ENCODE results near the gene CCDC40.

CCDC40 gene

GRCh38 chr17:80070375-80071115, 34.1 kb downstream of the CCDC40 start:
- Histone ChIP-seq H3K27ac (ENCODE audit: low read depth, low read length, severe bottlenecking) (no peak overlapping the region), H3K9me3 (ENCODE audit: control insufficient read depth, low read length) (no peaks in the 10 kb centered on the region), H3K4me3 (ENCODE audit: extremely low read depth, insufficient read depth, low read length, poor library complexity, severe bottlenecking) (no peak overlapping the region), H3K36me3 (ENCODE audit: control insufficient read depth, insufficient read depth, low read length) (no peaks in the 10 kb centered on the region), H3K4me1 (ENCODE audit: control insufficient read depth, insufficient read depth, low read length, poor library complexity, severe bottlenecking) (peaks cover 9% of the 10 kb centered on the region)
- 91 to 95% methylated on average over 14 of the region's 15 CpGs for WGBS, 2 experiments (ENCODE audit: insufficient coverage in 2 of 2)

DNA sequence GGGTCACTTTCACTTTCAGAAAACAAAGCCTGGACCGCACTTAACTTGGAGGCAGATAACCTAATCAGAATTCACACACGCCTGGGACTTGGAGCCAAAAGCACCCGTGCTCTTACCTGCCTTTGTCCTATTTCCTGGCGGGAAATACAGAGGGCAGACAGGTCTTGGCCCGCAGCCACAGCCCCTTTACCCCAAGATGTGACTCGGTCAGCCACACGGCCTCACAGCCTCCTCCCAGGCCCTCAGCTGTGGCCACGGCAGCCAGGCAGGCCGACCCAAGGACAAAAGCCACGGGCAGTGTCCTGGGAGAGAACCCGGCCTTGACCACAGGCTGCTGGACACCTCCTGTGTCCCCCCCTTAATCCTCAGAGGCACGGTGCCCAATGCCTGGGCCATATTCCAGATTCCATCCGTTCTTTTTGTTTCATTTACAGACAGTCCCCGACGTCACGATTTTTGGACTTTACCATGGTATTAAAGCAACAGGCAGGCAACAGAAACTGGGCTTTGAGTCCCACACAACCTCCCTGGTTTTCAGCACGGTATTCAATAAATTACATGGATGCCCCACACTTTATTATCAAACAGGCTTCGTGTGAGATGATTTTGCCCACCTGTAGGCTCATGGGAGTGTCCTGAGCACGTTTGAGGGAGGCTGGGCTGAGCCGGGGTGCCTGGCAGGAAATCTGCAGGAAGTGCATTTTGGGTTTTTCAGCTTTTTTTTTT, 34.8 kb downstream of the CCDC40 start:
- Histone ChIP-seq H3K36me3 (ENCODE audit: control insufficient read depth, insufficient read depth, low read length) (no peaks in the 10 kb centered on the region), H3K4me3 (ENCODE audit: extremely low read depth, insufficient read depth, low read length, poor library complexity, severe bottlenecking) (no peak overlapping the region), H3K4me1 (ENCODE audit: control insufficient read depth, insufficient read depth, low read length, poor library complexity, severe bottlenecking) (peaks cover 9% of the 10 kb centered on the region), H3K9me3 (ENCODE audit: control insufficient read depth, low read length) (no peaks in the 10 kb centered on the region), H3K27ac (ENCODE audit: low read depth, low read length, severe bottlenecking) (no peak overlapping the region)
- WGBS, 2 experiments (ENCODE audit: insufficient coverage in 2 of 2) = 88 to 91% methylated on average over 17 to 19 of the region's 20 CpGs

- Histone ChIP-seq H3K27ac (ENCODE audit: low read depth, low read length, severe bottlenecking) (no peak overlapping the region), H3K36me3 (ENCODE audit: control insufficient read depth, insufficient read depth, low read length) (no peaks in the 10 kb centered on the region), H3K9me3 (ENCODE audit: control insufficient read depth, low read length) (no peaks in the 10 kb centered on the region), H3K4me1 (ENCODE audit: control insufficient read depth, insufficient read depth, low read length, poor library complexity, severe bottlenecking) (peaks cover 9% of the 10 kb centered on the region), H3K4me3 (ENCODE audit: extremely low read depth, insufficient read depth, low read length, poor library complexity, severe bottlenecking) (no peak overlapping the region)
- WGBS, 2 experiments (ENCODE audit: insufficient coverage in 2 of 2) = 98 to 100% methylated on average over 4 to 5 of the region's 6 CpGs
Measured at GRCh38 chr17:80072410-80072809, 36.0 kb downstream of the CCDC40 start.

DNA sequence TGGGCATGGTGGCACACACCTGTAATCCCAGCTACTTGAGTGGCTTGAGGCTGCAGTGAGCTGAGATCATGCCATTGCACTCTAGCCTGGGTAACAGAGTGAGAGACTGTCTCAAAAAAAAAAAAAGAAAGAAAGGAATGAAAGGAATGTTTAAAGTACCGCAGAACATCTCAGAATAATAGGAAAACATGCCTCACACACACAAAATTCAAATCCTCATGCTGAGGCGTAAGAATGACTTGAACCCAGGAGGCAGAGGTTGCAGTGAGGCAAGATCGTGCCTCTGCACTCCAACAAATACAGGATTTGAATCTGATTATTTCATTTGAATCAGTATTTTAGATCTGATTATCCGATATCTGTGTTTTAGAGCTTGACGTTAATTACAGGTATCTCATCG, 43.6 kb downstream of the CCDC40 start:
- no peak overlapping the region for H3K4me3 ChIP-seq (ENCODE audit: extremely low read depth, insufficient read depth, low read length, poor library complexity, severe bottlenecking)
- H3K36me3 ChIP-seq (ENCODE audit: control insufficient read depth, insufficient read depth, low read length) = no peaks in the 10 kb centered on the region
- H3K27ac ChIP-seq (ENCODE audit: low read depth, low read length, severe bottlenecking) = no peak overlapping the region
- no peaks in the 10 kb centered on the region for H3K9me3 ChIP-seq (ENCODE audit: control insufficient read depth, low read length)
- WGBS, 2 experiments (ENCODE audit: insufficient coverage in 2 of 2) = 91 to 92% methylated on average over 3 of the region's 6 CpGs
- H3K4me1 ChIP-seq (ENCODE audit: control insufficient read depth, insufficient read depth, low read length, poor library complexity, severe bottlenecking) = no peaks in the 10 kb centered on the region

DNA sequence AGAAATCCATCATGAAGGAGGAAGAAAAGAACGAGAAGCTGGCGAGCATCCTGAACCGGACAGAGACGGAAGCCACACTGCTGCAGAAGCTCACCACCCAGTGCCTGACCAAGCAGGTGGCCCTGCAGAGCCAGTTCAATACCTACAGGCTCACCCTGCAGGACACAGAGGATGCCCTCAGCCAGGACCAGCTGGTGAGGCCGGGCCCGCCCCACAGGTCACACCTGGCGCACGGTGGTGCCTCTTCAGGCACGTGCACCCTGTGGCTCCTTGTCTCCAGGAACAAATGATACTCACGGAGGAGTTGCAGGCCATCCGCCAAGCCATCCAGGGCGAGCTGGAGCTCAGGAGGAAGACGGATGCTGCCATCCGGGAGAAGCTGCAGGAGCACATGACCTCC, 45.2 kb downstream of the CCDC40 start:
- WGBS, 2 experiments (ENCODE audit: insufficient coverage in 2 of 2) = 90 to 91% methylated on average over 9 to 12 of the region's 14 CpGs
- H3K9me3 ChIP-seq (ENCODE audit: control insufficient read depth, low read length) = no peaks in the 10 kb centered on the region
- H3K4me1 ChIP-seq (ENCODE audit: control insufficient read depth, insufficient read depth, low read length, poor library complexity, severe bottlenecking) = no peaks in the 10 kb centered on the region
- no peaks in the 10 kb centered on the region for H3K36me3 ChIP-seq (ENCODE audit: control insufficient read depth, insufficient read depth, low read length)
- no peak overlapping the region for H3K4me3 ChIP-seq (ENCODE audit: extremely low read depth, insufficient read depth, low read length, poor library complexity, severe bottlenecking)
- no peak overlapping the region for H3K27ac ChIP-seq (ENCODE audit: low read depth, low read length, severe bottlenecking)

GRCh38 chr17:80082403-80083135, 46.1 kb downstream of the CCDC40 start:
- H3K9me3 ChIP-seq (ENCODE audit: control insufficient read depth, low read length) = no peaks in the 10 kb centered on the region
- no peak overlapping the region for H3K27ac ChIP-seq (ENCODE audit: low read depth, low read length, severe bottlenecking)
- WGBS, 2 experiments (ENCODE audit: insufficient coverage in 2 of 2) = 38 to 43% methylated on average over 13 to 14 of the region's 20 CpGs
- H3K4me1 ChIP-seq (ENCODE audit: control insufficient read depth, insufficient read depth, low read length, poor library complexity, severe bottlenecking) = no peaks in the 10 kb centered on the region
- H3K4me3 ChIP-seq (ENCODE audit: extremely low read depth, insufficient read depth, low read length, poor library complexity, severe bottlenecking) = no peak overlapping the region
- H3K36me3 ChIP-seq (ENCODE audit: control insufficient read depth, insufficient read depth, low read length) = no peaks in the 10 kb centered on the region

- Histone ChIP-seq H3K27ac (ENCODE audit: low read depth, low read length, severe bottlenecking) (no peak overlapping the region), H3K4me1 (ENCODE audit: control insufficient read depth, insufficient read depth, low read length, poor library complexity, severe bottlenecking) (no peaks in the 10 kb centered on the region), H3K36me3 (ENCODE audit: control insufficient read depth, insufficient read depth, low read length) (no peaks in the 10 kb centered on the region), H3K9me3 (ENCODE audit: control insufficient read depth, low read length) (no peaks in the 10 kb centered on the region), H3K4me3 (ENCODE audit: extremely low read depth, insufficient read depth, low read length, poor library complexity, severe bottlenecking) (no peak overlapping the region)
- WGBS, 2 experiments (ENCODE audit: insufficient coverage in 2 of 2) = 92% methylated on average over 10 of the region's 13 CpGs
Measured at GRCh38 chr17:80083136-80083661, 46.8 kb downstream of the CCDC40 start.

DNA sequence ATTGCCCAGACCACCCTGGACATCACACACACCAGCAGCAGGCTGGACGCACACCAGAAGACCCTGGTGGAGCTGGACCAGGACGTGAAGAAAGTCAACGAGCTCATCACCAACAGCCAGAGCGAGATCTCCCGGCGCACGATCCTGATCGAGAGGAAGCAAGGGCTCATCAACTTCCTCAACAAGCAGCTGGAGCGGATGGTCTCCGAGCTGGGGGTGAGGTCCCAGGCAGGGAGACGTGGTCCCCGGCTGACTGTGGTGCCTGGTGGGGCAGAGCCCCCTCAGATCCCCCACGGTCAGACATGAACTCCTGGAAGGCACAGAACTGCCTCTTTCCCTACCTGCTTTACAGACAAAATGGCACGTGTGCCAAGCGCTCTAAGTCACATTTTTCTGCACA, 48.3 kb downstream of the CCDC40 start:
- no peak overlapping the region for H3K4me3 ChIP-seq (ENCODE audit: extremely low read depth, insufficient read depth, low read length, poor library complexity, severe bottlenecking)
- 93 to 96% methylated on average over 10 to 15 of the region's 15 CpGs for WGBS, 2 experiments (ENCODE audit: insufficient coverage in 2 of 2)
- H3K4me1 ChIP-seq (ENCODE audit: control insufficient read depth, insufficient read depth, low read length, poor library complexity, severe bottlenecking) = no peaks in the 10 kb centered on the region
- H3K36me3 ChIP-seq (ENCODE audit: control insufficient read depth, insufficient read depth, low read length) = no peaks in the 10 kb centered on the region
- H3K27ac ChIP-seq (ENCODE audit: low read depth, low read length, severe bottlenecking) = no peak overlapping the region
- no peaks in the 10 kb centered on the region for H3K9me3 ChIP-seq (ENCODE audit: control insufficient read depth, low read length)

DNA sequence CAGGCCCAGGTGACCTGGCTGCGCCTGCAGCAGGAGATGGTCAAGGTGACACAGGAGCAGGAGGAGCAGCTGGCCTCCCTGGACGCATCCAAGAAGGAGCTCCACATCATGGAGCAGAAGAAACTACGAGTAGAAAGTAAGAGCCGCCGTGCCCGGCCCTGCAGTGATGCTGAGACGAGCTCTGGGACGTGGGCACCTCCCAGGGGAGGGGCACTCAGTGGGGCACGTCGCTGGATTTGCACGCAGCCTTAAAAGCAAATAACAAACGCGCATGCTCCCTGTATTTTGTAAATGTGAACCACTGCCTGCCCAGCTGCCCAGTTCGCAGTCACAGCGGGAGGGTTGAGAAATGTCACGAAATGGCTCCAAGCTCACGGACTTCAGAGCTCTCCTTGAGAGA, 49.6 kb downstream of the CCDC40 start:
- no peak overlapping the region for H3K27ac ChIP-seq (ENCODE audit: low read depth, low read length, severe bottlenecking)
- H3K9me3 ChIP-seq (ENCODE audit: control insufficient read depth, low read length) = no peaks in the 10 kb centered on the region
- no peaks in the 10 kb centered on the region for H3K4me1 ChIP-seq (ENCODE audit: control insufficient read depth, insufficient read depth, low read length, poor library complexity, severe bottlenecking)
- WGBS, 2 experiments (ENCODE audit: insufficient coverage in 2 of 2) = 82 to 89% methylated on average over 17 of the region's 17 CpGs
- H3K36me3 ChIP-seq (ENCODE audit: control insufficient read depth, insufficient read depth, low read length) = no peaks in the 10 kb centered on the region
- no peak overlapping the region for H3K4me3 ChIP-seq (ENCODE audit: extremely low read depth, insufficient read depth, low read length, poor library complexity, severe bottlenecking)

- no peaks in the 10 kb centered on the region for H3K9me3 ChIP-seq (ENCODE audit: control insufficient read depth, low read length)
- WGBS, 2 experiments (ENCODE audit: insufficient coverage in 2 of 2) = 82 to 85% methylated on average over 10 to 11 of the region's 11 CpGs
- H3K4me1 ChIP-seq (ENCODE audit: control insufficient read depth, insufficient read depth, low read length, poor library complexity, severe bottlenecking) = no peaks in the 10 kb centered on the region
- H3K27ac ChIP-seq (ENCODE audit: low read depth, low read length, severe bottlenecking) = no peak overlapping the region
- no peaks in the 10 kb centered on the region for H3K36me3 ChIP-seq (ENCODE audit: control insufficient read depth, insufficient read depth, low read length)
- H3K4me3 ChIP-seq (ENCODE audit: extremely low read depth, insufficient read depth, low read length, poor library complexity, severe bottlenecking) = no peak overlapping the region
Measured at GRCh38 chr17:80086616-80087015, 50.2 kb downstream of the CCDC40 start.
